Trophoblast cell (in vitro differentiated cells and primary cell): Measurements from ENCODE around the gene AKNA.

ENCODE experiments used
- DNase-seq, 2 donors: peaks; one replicate each; pipeline ENCODE4 v3.0.0-alpha.2; 2016
- H2AFZ ChIP-seq: 2 replicates; pipeline ENCODE4 v1.6.1; 2013; ENCODE audit warnings: low read length, moderate library complexity, mild to moderate bottlenecking; ENCODE audit not compliant: insufficient read depth, poor library complexity
- H2AK5ac ChIP-seq: 2 replicates; pipeline ENCODE4 v1.6.1; 2013; ENCODE audit warnings: mild to moderate bottlenecking, low read length
- H2BK120ac ChIP-seq: 2 replicates; pipeline ENCODE4 v1.6.1; 2013; ENCODE audit warnings: low read length, mild to moderate bottlenecking, moderate library complexity; ENCODE audit not compliant: insufficient read depth, poor library complexity
- H2BK12ac ChIP-seq: 2 replicates; pipeline ENCODE4 v1.6.1; 2013; ENCODE audit warnings: mild to moderate bottlenecking, low read length, moderate library complexity
- H2BK5ac ChIP-seq: 2 replicates; pipeline ENCODE4 v1.6.1; 2013; ENCODE audit warnings: low read length, low read depth, moderate library complexity, mild to moderate bottlenecking; ENCODE audit not compliant: poor library complexity
- H3K14ac ChIP-seq: 2 replicates; pipeline ENCODE4 v1.6.1; 2013; ENCODE audit warnings: mild to moderate bottlenecking, low read length
- H3K18ac ChIP-seq: 2 replicates; pipeline ENCODE4 v1.6.1; 2013; ENCODE audit warnings: mild to moderate bottlenecking, low read length
- H3K23ac ChIP-seq: 2 replicates; pipeline ENCODE4 v1.6.1; 2013; ENCODE audit warnings: low read length
- H3K27ac ChIP-seq: 2 replicates; pipeline ENCODE4 v1.5.1; 2013; ENCODE audit warnings: low read depth, mild to moderate bottlenecking, inconsistent platforms, low read length, moderate library complexity
- H3K27me3 ChIP-seq: 2 replicates; pipeline ENCODE4 v1.6.1; 2013; ENCODE audit warnings: inconsistent platforms, mild to moderate bottlenecking, low read length, moderate library complexity; ENCODE audit not compliant: insufficient read depth
- H3K36me3 ChIP-seq, 2 experiments: 1 replicate in 1 of 2; 2 replicates in 1 of 2; pipeline ENCODE4 v1.6.1; 2013; ENCODE audit warnings: low read length in 2 of 2, mild to moderate bottlenecking in 2 of 2, moderate library complexity in 1 of 2; ENCODE audit not compliant: insufficient read depth in 2 of 2, control insufficient read depth in 1 of 2
- H3K4ac ChIP-seq: 2 replicates; pipeline ENCODE4 v1.6.1; 2013; ENCODE audit warnings: low read depth, mild to moderate bottlenecking, low read length, moderate library complexity
- H3K4me1 ChIP-seq, 2 experiments: 1 replicate in 1 of 2; 2 replicates in 1 of 2; pipeline ENCODE4 v1.6.1; 2013; ENCODE audit warnings: low read length in 2 of 2, mild to moderate bottlenecking in 2 of 2, moderate library complexity in 1 of 2; ENCODE audit not compliant: insufficient read depth in 2 of 2, control insufficient read depth in 1 of 2
- H3K4me2 ChIP-seq: 2 replicates; pipeline ENCODE4 v1.6.1; 2013; ENCODE audit warnings: inconsistent platforms, mild to moderate bottlenecking, low read length, moderate library complexity
- H3K4me3 ChIP-seq: 2 replicates; pipeline ENCODE4 v1.5.1; 2013; ENCODE audit warnings: mild to moderate bottlenecking, low read depth, low read length, inconsistent platforms
- H3K79me1 ChIP-seq: one replicate; pipeline ENCODE4 v1.6.1; 2013; ENCODE audit warnings: low read length
- H3K79me2 ChIP-seq: 2 replicates; pipeline ENCODE4 v1.6.1; 2013; ENCODE audit warnings: low read length, mild to moderate bottlenecking; ENCODE audit not compliant: control insufficient read depth, insufficient read depth, poor library complexity
- H3K9ac ChIP-seq: 2 replicates; pipeline ENCODE4 v1.6.1; 2013; ENCODE audit warnings: mild to moderate bottlenecking, low read length
- H3K9me3 ChIP-seq: 2 replicates; pipeline ENCODE4 v1.6.1; 2013; ENCODE audit warnings: low read depth, mild to moderate bottlenecking, control low read depth, inconsistent platforms, low read length; ENCODE audit not compliant: insufficient read depth
- H4K12ac ChIP-seq: 2 replicates; pipeline ENCODE4 v1.6.1; 2013; ENCODE audit warnings: low read depth, mild to moderate bottlenecking, low read length, moderate library complexity
- H4K8ac ChIP-seq: 2 replicates; pipeline ENCODE4 v1.6.1; 2013; ENCODE audit warnings: low read depth, mild to moderate bottlenecking, low read length, moderate library complexity
- H4K91ac ChIP-seq: one replicate; pipeline ENCODE4 v1.6.1; 2013; ENCODE audit warnings: low read depth, mild to moderate bottlenecking, low read length, moderate library complexity
- WGBS: extraction: QIAGEN DNeasy Blood & Tissue Kit; methylation state at CpG from one replicate; pipeline ENCODE4 v1.1.7; 2013; ENCODE audit warnings: missing lambda C conversion rate; ENCODE audit not compliant: insufficient read length, insufficient coverage; ENCODE audit errors: extremely low coverage; 5-methylcytosine and 5-hydroxymethylcytosine counted together

The AKNA gene

GRCh38 chr9:114291064-114291474, 96.7 kb downstream of the AKNA start:
- Histone ChIP-seq H2BK120ac (no peak overlapping the region), H3K9ac (no peak overlapping the region), H4K12ac (no peak overlapping the region), H3K4ac (no peak overlapping the region), H3K79me2 (no peaks in the 10 kb centered on the region), H3K27ac (no peak overlapping the region), H2BK5ac (no peak overlapping the region), H2BK12ac (no peak overlapping the region), H4K91ac (no peak overlapping the region), H3K4me1 (peaks cover 15 to 16% of the 10 kb centered on the region in 2 experiments), H3K18ac (no peak overlapping the region), H4K8ac (no peak overlapping the region), H3K23ac (no peak overlapping the region), H2AK5ac (no peak overlapping the region), H3K36me3 (peaks cover 20 to 28% of the 10 kb centered on the region in 2 experiments), H3K14ac (no peak overlapping the region), H3K4me3 (no peak overlapping the region), H3K9me3 (peaks cover 2% of the 10 kb centered on the region), H3K79me1 (peaks cover 17% of the 10 kb centered on the region), H3K4me2 (no peak overlapping the region), H2AFZ (no peak overlapping the region), H3K27me3 (no peaks in the 10 kb centered on the region)
- no CpG with 5 or more reads among the region's 12 CpGs for WGBS
- DNase-seq = peak; percentile 50 to 83

- Histone ChIP-seq H2BK5ac (no peak overlapping the region), H3K79me2 (no peaks in the 10 kb centered on the region)
Measured at GRCh38 chr9:114290561-114290986, 97.2 kb downstream of the AKNA start.

GRCh38 chr9:114289571-114290481, 98.0 kb downstream of the AKNA start:
- Histone ChIP-seq H3K27ac (no peak overlapping the region), H2BK12ac (no peak overlapping the region), H4K12ac (no peak overlapping the region), H2AK5ac (peak overlapping the region; percentile 40), H2BK120ac (peak overlapping the region; percentile 33), H3K9ac (no peak overlapping the region), H3K18ac (no peak overlapping the region), H3K36me3 (peaks cover 20 to 30% of the 10 kb centered on the region in 2 experiments), H3K9me3 (peaks cover 2% of the 10 kb centered on the region), H3K4me3 (no peak overlapping the region), H3K79me1 (peaks cover 20% of the 10 kb centered on the region), H2AFZ (no peak overlapping the region), H3K4me1 (peaks cover 20 to 23% of the 10 kb centered on the region in 2 experiments), H3K14ac (no peak overlapping the region), H2BK5ac (no peak overlapping the region), H3K27me3 (no peaks in the 10 kb centered on the region), H4K8ac (no peak overlapping the region), H3K23ac (no peak overlapping the region), H4K91ac (peak overlapping the region; percentile 66), H3K4ac (no peak overlapping the region), H3K79me2 (no peaks in the 10 kb centered on the region), H3K4me2 (no peak overlapping the region)
- DNase-seq = no peak
- WGBS = no CpG with 5 or more reads among the region's 13 CpGs

More at GRCh38 chr9:114290561-114290986, 97.2 kb downstream of the AKNA start:
- Histone ChIP-seq H3K4ac (no peak overlapping the region), H3K23ac (no peak overlapping the region), H3K4me2 (no peak overlapping the region), H3K9me3 (peaks cover 2% of the 10 kb centered on the region), H3K14ac (no peak overlapping the region), H4K12ac (no peak overlapping the region), H3K18ac (no peak overlapping the region), H4K91ac (peak overlapping the region; percentile 30), H3K4me1 (peaks cover 16% of the 10 kb centered on the region in 2 experiments), H3K27ac (no peak overlapping the region), H3K79me1 (peaks cover 17% of the 10 kb centered on the region), H3K27me3 (no peaks in the 10 kb centered on the region), H3K36me3 (peaks cover 17 to 26% of the 10 kb centered on the region in 2 experiments), H3K9ac (no peak overlapping the region), H4K8ac (no peak overlapping the region), H2AK5ac (no peak overlapping the region), H2AFZ (no peak overlapping the region), H2BK12ac (peak overlapping the region; percentile 29), H3K4me3 (no peak overlapping the region), H2BK120ac (no peak overlapping the region)
- no CpG with 5 or more reads among the region's 7 CpGs for WGBS
- DNase-seq = no peak

GRCh38 chr9:114289106-114289505, 98.7 kb downstream of the AKNA start:
- H2BK12ac ChIP-seq = peak overlapping the region; percentile 55
- no peak for DNase-seq
- H3K14ac ChIP-seq = peak overlapping the region; percentile 24
- no peak overlapping the region for H3K4ac ChIP-seq
- peaks cover 27 to 37% of the 10 kb centered on the region in 2 experiments for H3K36me3 ChIP-seq
- peak overlapping the region; percentile 40 for H2BK120ac ChIP-seq
- peak overlapping the region; percentile 33 for H3K18ac ChIP-seq
- H3K27ac ChIP-seq = no peak overlapping the region
- no peak overlapping the region for H4K12ac ChIP-seq
- H3K79me2 ChIP-seq = no peaks in the 10 kb centered on the region
- H3K79me1 ChIP-seq = peaks cover 21% of the 10 kb centered on the region
- H3K23ac ChIP-seq = no peak overlapping the region
- H3K27me3 ChIP-seq = no peaks in the 10 kb centered on the region
- WGBS = no CpG with 5 or more reads among the region's 13 CpGs
- peaks cover 20 to 24% of the 10 kb centered on the region in 2 experiments for H3K4me1 ChIP-seq
- H2AK5ac ChIP-seq = peak overlapping the region; percentile 15
- H2AFZ ChIP-seq = no peak overlapping the region
- H2BK5ac ChIP-seq = no peak overlapping the region
- H4K91ac ChIP-seq = peak overlapping the region; percentile 66
- H3K9me3 ChIP-seq = peaks cover 6% of the 10 kb centered on the region
- no peak overlapping the region for H3K4me2 ChIP-seq
- H4K8ac ChIP-seq = peak overlapping the region; percentile 12
- no peak overlapping the region for H3K4me3 ChIP-seq
- no peak overlapping the region for H3K9ac ChIP-seq
